Ovary (tissue), 3 donors: Measurements from ENCODE around the gene VWA3B.

Source experiments
- CTCF ChIP-seq, 3 donors: fragments of 450-650 bp in 2 of 3; fragments of 200-600 bp in 1 of 3; IDR thresholded peaks; one replicate each; pipeline versions ENCODE4 v1.5.1 to v1.8.0; 2016 to 2022; ENCODE audit warnings: antibody characterized with exemption in 3 of 3, mild to moderate bottlenecking in 1 of 3
- EP300 ChIP-seq: sonication (generic); formaldehyde crosslinking; IDR thresholded peaks from one replicate; pipeline ENCODE4 v1.6.1; 2017; ENCODE audit warnings: antibody characterized with exemption
- POLR2A ChIP-seq: fragments of 450-650 bp; IDR thresholded peaks from one replicate; pipeline ENCODE4 v1.6.1; 2017; ENCODE audit warnings: antibody characterized with exemption, mild to moderate bottlenecking, moderate library complexity
- donor health status: DM: no; HTN: no; CAD: no.

- TF ChIP-seq CTCF (IDR thresholded peaks at IDR 0.05), result no peak
- TF ChIP-seq EP300, result no peak
- no peak for TF ChIP-seq POLR2A
Measured at GRCh38 chr2:98314251-98314650, 227.3 kb downstream of the VWA3B start.
